HUES64 (cell line): ENCODE data around the gene SHISA7.
"Not testable (repeated sequence)": the region's sequence is repeated elsewhere in the genome, so short reads cannot be mapped to it uniquely, and the experiment has no call there.

Experiments used
- H3K27ac ChIP-seq: 2 replicates; pipeline ENCODE4 v1.7.0; 2013; ENCODE audit warnings: low read depth, low read length, inconsistent platforms
- H3K27me3 ChIP-seq: 2 replicates; pipeline ENCODE4 v1.6.1; 2013; ENCODE audit warnings: mild to moderate bottlenecking, low read length; ENCODE audit not compliant: insufficient read depth
- H3K36me3 ChIP-seq: 2 replicates; pipeline ENCODE4 v1.6.1; 2013; ENCODE audit warnings: mild to moderate bottlenecking, low read length; ENCODE audit not compliant: insufficient read depth
- H3K4me1 ChIP-seq: 2 replicates; pipeline ENCODE4 v1.6.1; 2013; ENCODE audit warnings: mild to moderate bottlenecking, low read length, moderate library complexity; ENCODE audit not compliant: insufficient read depth
- H3K4me3 ChIP-seq: 2 replicates; pipeline ENCODE4 v1.5.1; 2013; ENCODE audit warnings: mild to moderate bottlenecking, low read length, moderate library complexity
- H3K9ac ChIP-seq: 2 replicates; pipeline ENCODE4 v1.6.1; 2013; ENCODE audit warnings: mild to moderate bottlenecking, low read depth, low read length
- H3K9me3 ChIP-seq: 2 replicates; pipeline ENCODE4 v1.6.1; 2013; ENCODE audit warnings: low read depth, low read length; ENCODE audit not compliant: insufficient read depth
- WGBS: fragments of 150-250, 120-280 bp; methylation state at CpG from one replicate; pipeline ENCODE4 v1.1.7; 2013; ENCODE audit warnings: missing lambda C conversion rate; 5-methylcytosine and 5-hydroxymethylcytosine counted together

The SHISA7 gene

GRCh38 chr19:55424518-55424917 lies 18.6 kb downstream of the SHISA7 start:
- no peak overlapping the region for H3K9ac ChIP-seq
- H3K4me1 ChIP-seq, result no peaks in the 10 kb centered on the region
- no peaks in the 10 kb centered on the region for H3K36me3 ChIP-seq
- 87% methylated on average over 3 of the region's 3 CpGs for WGBS
- no peak overlapping the region for H3K27ac ChIP-seq
- no peaks in the 10 kb centered on the region for H3K9me3 ChIP-seq
- H3K27me3 ChIP-seq, result no peaks in the 10 kb centered on the region; the same call in 1 of the 2 replicates
- no peak overlapping the region for H3K4me3 ChIP-seq

- Histone ChIP-seq H3K36me3 (no peaks in the 10 kb centered on the region), H3K4me1 (no peaks in the 10 kb centered on the region), H3K4me3 (no peak overlapping the region), H3K27me3 (no peaks in the 10 kb centered on the region; the same call in 1 of the 2 replicates), H3K27ac (no peak overlapping the region), H3K9ac (no peak overlapping the region), H3K9me3 (no peaks in the 10 kb centered on the region)
- WGBS, result 71% methylated on average over 12 of the region's 13 CpGs
Observed at GRCh38 chr19:55423225-55424005, 19.7 kb downstream of the SHISA7 start.

GRCh38 chr19:55421281-55421680 lies 21.8 kb downstream of the SHISA7 start:
- not testable (repeated sequence) for H3K4me1 ChIP-seq, H3K27ac ChIP-seq, H3K27me3 ChIP-seq, H3K9me3 ChIP-seq, H3K4me3 ChIP-seq, H3K9ac ChIP-seq, H3K36me3 ChIP-seq
- WGBS, result 82% methylated on average over 4 of the region's 4 CpGs

- H3K4me3 ChIP-seq, result no peak overlapping the region
- WGBS, result 70% methylated on average over 5 of the region's 5 CpGs
Observed at GRCh38 chr19:55419624-55420236, 23.4 kb downstream of the SHISA7 start.

GRCh38 chr19:55419103-55419502 lies 24.0 kb downstream of the SHISA7 start:
- H3K9ac ChIP-seq, result no peak overlapping the region

More at GRCh38 chr19:55419624-55420236, 23.4 kb downstream of the SHISA7 start:
- Histone ChIP-seq H3K4me1 (no peaks in the 10 kb centered on the region), H3K9me3 (no peaks in the 10 kb centered on the region), H3K9ac (no peak overlapping the region), H3K36me3 (no peaks in the 10 kb centered on the region), H3K27me3 (no peaks in the 10 kb centered on the region; the same call in 1 of the 2 replicates), H3K27ac (no peak overlapping the region)

GRCh38 chr19:55418185-55418584 lies 24.9 kb downstream of the SHISA7 start:
- 22% methylated on average over 7 of the region's 7 CpGs for WGBS
- no peaks in the 10 kb centered on the region for H3K36me3 ChIP-seq

More at GRCh38 chr19:55419103-55419502, 24.0 kb downstream of the SHISA7 start:
- Histone ChIP-seq H3K4me3 (no peak overlapping the region), H3K36me3 (no peaks in the 10 kb centered on the region), H3K4me1 (no peaks in the 10 kb centered on the region), H3K9me3 (no peaks in the 10 kb centered on the region), H3K27ac (no peak overlapping the region), H3K27me3 (no peaks in the 10 kb centered on the region; the same call in 1 of the 2 replicates)
- 74% methylated on average over 5 of the region's 5 CpGs for WGBS

GRCh38 chr19:55410168-55410567 lies 32.9 kb downstream of the SHISA7 start:
- no peak overlapping the region for H3K4me3 ChIP-seq
- no peak overlapping the region for H3K9ac ChIP-seq
- peaks cover 6% of the 10 kb centered on the region; the same call in 1 of the 2 replicates for H3K27me3 ChIP-seq
- peaks cover 17% of the 10 kb centered on the region for H3K36me3 ChIP-seq
- H3K9me3 ChIP-seq, result 0 out of 2 replicates have a peak, but pooled peaks cover 2% of the 10 kb centered on the region
- peaks cover 12% of the 10 kb centered on the region for H3K4me1 ChIP-seq
- WGBS, result 89% methylated on average over 2 of the region's 2 CpGs
- H3K27ac ChIP-seq, result no peak overlapping the region

More at GRCh38 chr19:55418185-55418584, 24.9 kb downstream of the SHISA7 start:
- no peaks in the 10 kb centered on the region for H3K4me1 ChIP-seq
- H3K27ac ChIP-seq, result no peak overlapping the region
- no peak overlapping the region for H3K9ac ChIP-seq
- H3K27me3 ChIP-seq, result no peaks in the 10 kb centered on the region
- no peaks in the 10 kb centered on the region for H3K9me3 ChIP-seq
- H3K4me3 ChIP-seq, result no peak overlapping the region

GRCh38 chr19:55409179-55409578 lies 33.9 kb downstream of the SHISA7 start:
- WGBS, result 94% methylated on average over 8 of the region's 8 CpGs
- not testable (repeated sequence) for H3K9ac ChIP-seq, H3K4me3 ChIP-seq, H3K27me3 ChIP-seq, H3K9me3 ChIP-seq, H3K27ac ChIP-seq
- H3K4me1 ChIP-seq, result peaks cover 12% of the 10 kb centered on the region
- peaks cover 23% of the 10 kb centered on the region for H3K36me3 ChIP-seq

GRCh38 chr19:55408533-55408872 lies 34.6 kb downstream of the SHISA7 start:
- Histone ChIP-seq H3K9me3 (0 out of 2 replicates have a peak, but pooled peaks cover 2% of the 10 kb centered on the region), H3K9ac (peak overlapping the region; percentile 27), H3K4me1 (peaks cover 12% of the 10 kb centered on the region), H3K27ac (peak overlapping the region; percentile 81), H3K27me3 (peaks cover 6% of the 10 kb centered on the region; the same call in 1 of the 2 replicates), H3K4me3 (peak overlapping the region; percentile 18; the same call in 1 of the 2 replicates), H3K36me3 (peaks cover 29% of the 10 kb centered on the region)
- 74% methylated on average over 9 of the region's 9 CpGs for whole genome bisulfite sequencing

GRCh38 chr19:55407800-55408532 lies 35.1 kb downstream of the SHISA7 start:
- Histone ChIP-seq H3K36me3 (peaks cover 34% of the 10 kb centered on the region), H3K4me1 (peaks cover 12% of the 10 kb centered on the region), H3K4me3 (peak overlapping the region; percentile 94), H3K27ac (peak overlapping the region; percentile 96), H3K27me3 (peaks cover 6% of the 10 kb centered on the region; the same call in 1 of the 2 replicates), H3K9ac (peak overlapping the region; percentile 86), H3K9me3 (0 out of 2 replicates have a peak, but pooled peaks cover 2% of the 10 kb centered on the region)
- 1% methylated on average over 72 of the region's 72 CpGs for WGBS

- Histone ChIP-seq H3K36me3 (peaks cover 39% of the 10 kb centered on the region), H3K27ac (peak within 1 kb of the TSS; percentile 96), H3K9ac (peak within 1 kb of the TSS; percentile 86), H3K4me3 (peak within 1 kb of the TSS; percentile 94), H3K4me1 (peaks cover 12% of the 10 kb centered on the region)
- not testable (repeated sequence) for H3K9me3 ChIP-seq, H3K27me3 ChIP-seq
- WGBS, result under 1% methylated on average over 36 of the region's 36 CpGs
Observed at GRCh38 chr19:55407550-55407799, 35.6 kb downstream of the SHISA7 start, which contains the start of gene UBE2S. TSS of gene UBE2S (minus strand) at chr19:55407788. CDS start at chr19:55407589, 199 bp downstream.
